ENCODE results near the gene DUSP15. TPM values are rescaled to one million over a fixed set of nuclear protein-coding genes. Genes with fewer than 3 reads are reported as not detected.

DUSP15 gene
- total and polyA plus RNA-seq, 9 of the 15 experiments (the other 6 are each of a cell fraction or from before 2014, with no cell fraction given), result 0.34 TPM; not detected in 8

GRCh38 chr20:31909253-31910070, 39.1 kb upstream of the DUSP15 start (continued):
- TF ChIP-seq ZBTB40 (IDR thresholded peaks at IDR 0.05) (peak; percentile 51), ZBTB40 (CRISPR knock-in tag; IDR thresholded peaks at IDR 0.05) (no peak), ZNF384 (IDR thresholded peaks at IDR 0.05; ENCODE audit: low read depth, low read length) (no peak), ZNF134 (CRISPR knock-in tag; conservative IDR thresholded peaks at IDR 0.05) (no peak), SMAD2 (IDR thresholded peaks at IDR 0.05; ENCODE audit: low read depth, low read length) (no peak), ZNF512 (tag; IDR thresholded peaks at IDR 0.05) (no peak), ADNP (tag; IDR thresholded peaks at IDR 0.05) (peak; percentile 64; the same call in 1 of the 2 replicates), JUN (IDR thresholded peaks at IDR 0.05; ENCODE audit: borderline replicate concordance, low read depth, low read length) (no peak), JUN (CRISPR knock-in tag; IDR thresholded peaks at IDR 0.05; ENCODE audit: borderline replicate concordance) (no peak), ZFX (CRISPR knock-in tag; IDR thresholded peaks at IDR 0.05) (no peak), ZNF57 (CRISPR knock-in tag; IDR thresholded peaks at IDR 0.05) (no peak), THRAP3 (IDR thresholded peaks at IDR 0.05; ENCODE audit: borderline replicate concordance) (no peak), ZNF778 (CRISPR knock-in tag; IDR thresholded peaks at IDR 0.05) (no peak), EZH2 (IDR thresholded peaks at IDR 0.05; ENCODE audit: borderline replicate concordance, low read depth, low read length) (no peak), NR2C2 (CRISPR knock-in tag; IDR thresholded peaks at IDR 0.05) (peak; percentile 92), NR2C2 (tag; IDR thresholded peaks at IDR 0.05) (peak; percentile 68; the same call in 1 of the 2 replicates), MTA1 (IDR thresholded peaks at IDR 0.05; ENCODE audit: borderline replicate concordance) (no peak), RHOXF2B (CRISPR knock-in tag; conservative IDR thresholded peaks at IDR 0.05) (no peak)
